ENCODE results near the gene LRRC66. TPM values are rescaled to one million over a fixed set of nuclear protein-coding genes. Genes with fewer than 3 reads are reported as not detected.

The LRRC66 gene
- polyA plus RNA-seq, 3 donors = 0.03 TPM; not detected in 2

GRCh38 chr4:52010986-52011385 lies 9.2 kb downstream of the LRRC66 start:
- H3K4me1 ChIP-seq (ENCODE audit: control insufficient read depth in 1 of 2, insufficient read depth in 2 of 2, low read length in 2 of 2) = peaks cover 13 to 14% of the 10 kb centered on the region in 2 donors
- no peaks in the 10 kb centered on the region for H3K36me3 Mint-ChIP-seq
- no peaks in the 10 kb centered on the region for H4K20me1 ChIP-seq (ENCODE audit: insufficient read depth, low read length)
- peaks cover 12% of the 10 kb centered on the region for H3K4me1 Mint-ChIP-seq
- no peaks in the 10 kb centered on the region for H3K79me2 ChIP-seq (ENCODE audit: insufficient read depth, low read length)
- H3K9me3 Mint-ChIP-seq = no peaks in the 10 kb centered on the region
- intact Hi-C loops (cut with micrococcal nuclease) = no loop called here
- no peak overlapping the region for H2AFZ ChIP-seq (ENCODE audit: insufficient read depth, low read depth, low read length, poor library complexity, severe bottlenecking)
- H3K4me3 Mint-ChIP-seq = no peak overlapping the region
- no peak overlapping the region for H3K27ac ChIP-seq (ENCODE audit: low read depth in 1 of 2, low read length in 2 of 2)
- H3K36me3 ChIP-seq (replicated peaks in 1 of 2; ENCODE audit: control insufficient read depth in 1 of 2, insufficient read depth in 2 of 2, low read length in 2 of 2) = no peaks in the 10 kb centered on the region
- no peaks in the 10 kb centered on the region for H3K27me3 ChIP-seq (ENCODE audit: control insufficient read depth in 2 of 2, insufficient read depth in 2 of 2, low read length in 2 of 2)
- TF ChIP-seq CTCF (IDR thresholded peaks at IDR 0.05) = no peak
- H3K4me3 ChIP-seq (replicated peaks in 1 of 3; ENCODE audit: low read depth in 2 of 3, low read length in 3 of 3) = no peak overlapping the region
- no peak for DNase-seq
- H3K9me3 ChIP-seq (replicated peaks in 1 of 2; ENCODE audit: control insufficient read depth in 1 of 2, insufficient read depth in 1 of 2, low read length in 2 of 2) = no peaks in the 10 kb centered on the region
- no peak overlapping the region for H3K27ac Mint-ChIP-seq
- no peak overlapping the region for H3K4me2 ChIP-seq (replicated peaks; ENCODE audit: extremely low read depth, low read length, poor library complexity, severe bottlenecking)
- H3K27me3 Mint-ChIP-seq (ENCODE audit: low read depth in 3 of 3) = no peaks in the 10 kb centered on the region
- no peak overlapping the region for H3K9ac ChIP-seq (ENCODE audit: insufficient read depth, low read length, poor library complexity, severe bottlenecking)
- no CpG with 5 or more reads among the region's 2 CpGs for WGBS (ENCODE audit: insufficient coverage)

GRCh38 chr4:52006887-52007286 lies 13.3 kb downstream of the LRRC66 start:
- peaks cover 0 to 4% (median 0%) of the 10 kb centered on the region in 7 donors for H3K9me3 Mint-ChIP-seq
- WGBS (ENCODE audit: insufficient coverage) = no CpG with 5 or more reads among the region's 4 CpGs
- Histone ChIP-seq H4K20me1 (ENCODE audit: insufficient read depth, low read length) (no peaks in the 10 kb centered on the region), H3K79me2 (ENCODE audit: insufficient read depth, low read length) (no peaks in the 10 kb centered on the region), H2AFZ (ENCODE audit: insufficient read depth, low read depth, low read length, poor library complexity, severe bottlenecking) (no peak overlapping the region), H3K4me2 (replicated peaks; ENCODE audit: extremely low read depth, low read length, poor library complexity, severe bottlenecking) (no peak overlapping the region), H3K27ac (ENCODE audit: low read depth in 1 of 2, low read length in 2 of 2) (no peak overlapping the region), H3K27me3 (ENCODE audit: control insufficient read depth in 2 of 2, insufficient read depth in 2 of 2, low read length in 2 of 2) (no peaks in the 10 kb centered on the region), H3K4me1 (ENCODE audit: control insufficient read depth in 1 of 2, insufficient read depth in 2 of 2, low read length in 2 of 2) (no peaks in the 10 kb centered on the region), H3K36me3 (replicated peaks in 1 of 2; ENCODE audit: control insufficient read depth in 1 of 2, insufficient read depth in 2 of 2, low read length in 2 of 2) (no peaks in the 10 kb centered on the region), H3K4me3 (replicated peaks in 1 of 3; ENCODE audit: low read depth in 2 of 3, low read length in 3 of 3) (no peak overlapping the region), H3K9me3 (replicated peaks in 1 of 2; ENCODE audit: control insufficient read depth in 1 of 2, insufficient read depth in 1 of 2, low read length in 2 of 2) (no peaks in the 10 kb centered on the region), H3K9ac (ENCODE audit: insufficient read depth, low read length, poor library complexity, severe bottlenecking) (no peak overlapping the region)
- no peak for TF ChIP-seq CTCF (IDR thresholded peaks at IDR 0.05)
- no peaks in the 10 kb centered on the region for H3K27me3 Mint-ChIP-seq (ENCODE audit: low read depth in 3 of 3)
- H3K27ac Mint-ChIP-seq = no peak overlapping the region
- intact Hi-C loops (cut with micrococcal nuclease) = no loop called here
- no peak for DNase-seq
- H3K4me3 Mint-ChIP-seq = no peak overlapping the region
- H3K36me3 Mint-ChIP-seq = no peaks in the 10 kb centered on the region
- no peaks in the 10 kb centered on the region for H3K4me1 Mint-ChIP-seq
